K562 (cell line): ENCODE data around the gene CRNKL1.

ENCODE experiments used
- CREB1 ChIP-seq, 2 experiments: sonication (generic) in 1 of 2; formaldehyde crosslinking in 1 of 2; IDR thresholded peaks; 2 replicates each; pipeline versions ENCODE4 v1.6.1 to v1.8.0; 2012 to 2022; ENCODE audit warnings: inconsistent platforms in 1 of 2, mild to moderate bottlenecking in 1 of 2, missing genetic modification reagents in 1 of 2, moderate library complexity in 1 of 2
- MED1 ChIP-seq: sonication (generic); formaldehyde crosslinking; IDR thresholded peaks from 2 replicates; pipeline ENCODE4 v1.8.1; 2023; ENCODE audit warnings: missing genetic modification reagents, borderline replicate concordance
- SMC3 ChIP-seq: conservative IDR thresholded peaks from 2 replicates; pipeline ENCODE4 v1.6.1; 2011; ENCODE audit warnings: low read depth, low read length, improper control_type of control experiment; ENCODE audit not compliant: insufficient read depth

DNA sequence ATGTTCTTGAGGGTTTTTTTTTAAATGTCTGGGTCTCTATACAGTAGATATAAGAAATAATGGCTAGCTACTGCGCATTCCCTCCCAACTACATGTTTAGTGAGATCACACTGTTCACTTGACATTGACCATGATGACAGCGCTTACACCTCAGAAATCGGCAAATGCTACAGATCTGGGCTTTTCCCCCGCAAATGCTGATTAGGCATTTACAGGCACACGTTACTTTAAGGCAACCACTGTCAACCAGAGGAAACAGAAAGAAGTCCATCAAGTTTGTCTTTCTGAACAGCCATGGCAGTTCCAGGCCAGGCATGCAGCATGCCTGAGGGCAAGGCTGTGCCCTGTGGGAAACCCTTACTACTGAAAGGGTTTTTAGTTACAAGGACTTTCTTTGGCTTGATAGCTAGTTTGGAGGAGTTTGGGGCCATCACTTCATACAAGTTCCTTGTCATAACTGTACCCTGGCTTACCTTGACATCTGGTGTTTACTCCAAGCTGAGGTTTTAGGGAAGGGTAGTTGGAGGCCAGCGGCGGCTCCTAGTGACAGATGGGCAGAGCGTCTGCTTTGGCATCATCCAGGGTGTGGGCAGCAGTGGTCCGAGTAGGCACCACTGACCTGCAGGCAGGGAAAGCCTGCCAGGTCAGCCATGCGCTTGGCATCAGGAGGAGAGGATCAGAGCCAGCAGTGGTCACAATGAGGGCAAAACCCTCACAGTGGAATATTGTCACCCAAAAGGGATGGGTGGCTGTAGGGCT, 43.0 kb upstream of the CRNKL1 start:
- TF ChIP-seq MED1 (CRISPR knock-in tag) (no peak), CREB1 (IDR thresholded peaks at IDR 0.05) (no peak), CREB1 (CRISPR knock-in tag; IDR thresholded peaks at IDR 0.05) (no peak), SMC3 (no peak)
